HG03135 (cell line): ENCODE data around the gene KCNAB3.

Experiments used
- ATAC-seq: cut with Tn5 transposase; IDR thresholded peaks from one replicate; pipeline ENCODE4 v1.9.1; 2021; ENCODE audit warnings: mild to moderate bottlenecking, moderate library complexity; ENCODE audit not compliant: unreplicated experiment

The KCNAB3 gene

DNA sequence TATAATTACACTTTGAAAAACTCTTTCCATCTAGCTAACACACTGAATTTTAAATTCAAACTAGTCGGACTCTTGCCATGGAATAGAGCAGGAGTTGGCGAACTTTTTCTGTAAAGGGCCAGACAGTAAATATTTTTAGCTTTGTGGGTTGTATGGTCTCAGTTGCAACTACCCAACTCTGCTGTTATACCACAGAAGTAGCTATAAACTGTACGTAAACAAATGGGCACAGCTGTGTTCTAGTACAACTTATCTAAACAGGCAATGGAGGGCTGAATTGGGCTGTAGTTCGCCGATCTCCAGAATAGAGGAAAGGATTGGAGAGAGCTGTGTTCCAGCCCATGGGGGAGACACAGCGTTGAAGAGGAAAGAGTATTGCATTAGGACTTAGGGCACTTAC lies 11.1 kb upstream of the KCNAB3 start:
- no peak for ATAC-seq

DNA sequence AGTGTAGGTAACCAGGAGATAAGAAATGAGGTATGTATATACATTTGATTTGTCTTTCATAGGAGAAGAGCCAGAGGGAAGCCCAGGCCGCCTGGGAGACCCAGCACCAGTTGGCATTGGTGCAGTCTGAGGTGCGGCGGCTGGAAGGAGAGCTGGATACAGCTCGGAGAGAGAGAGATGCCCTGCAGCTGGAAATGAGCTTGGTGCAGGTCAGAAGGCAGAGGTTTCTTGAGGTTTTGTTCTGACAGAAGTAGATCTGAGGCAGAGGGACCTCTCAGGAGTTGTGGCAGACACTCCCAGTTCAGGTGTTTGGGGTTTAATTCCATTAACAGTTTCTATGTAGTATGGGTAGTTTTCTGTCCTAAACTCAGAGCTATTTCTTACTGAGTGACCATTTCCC lies 10.4 kb upstream of the KCNAB3 start:
- no peak for ATAC-seq

DNA sequence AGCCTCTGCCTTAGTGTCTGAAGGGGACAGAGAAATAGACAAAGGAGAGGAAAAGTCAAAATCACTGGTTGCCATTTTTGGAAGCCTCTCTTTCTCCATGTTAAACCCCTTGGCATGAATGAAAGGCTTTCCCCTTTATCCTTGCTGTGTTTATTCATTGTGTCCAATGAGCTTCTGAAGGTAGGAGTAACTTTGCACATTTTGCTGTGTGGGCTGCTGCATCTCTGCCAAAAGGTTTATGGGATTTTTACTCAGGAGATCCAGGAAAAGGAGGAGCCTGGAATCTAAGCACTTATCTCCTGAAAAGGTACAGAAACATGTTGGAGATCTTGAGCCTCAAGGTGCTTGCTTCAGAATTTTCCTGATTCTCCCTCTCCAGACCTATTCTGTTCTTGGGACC lies 6.2 kb upstream of the KCNAB3 start:
- no peak for ATAC-seq

DNA sequence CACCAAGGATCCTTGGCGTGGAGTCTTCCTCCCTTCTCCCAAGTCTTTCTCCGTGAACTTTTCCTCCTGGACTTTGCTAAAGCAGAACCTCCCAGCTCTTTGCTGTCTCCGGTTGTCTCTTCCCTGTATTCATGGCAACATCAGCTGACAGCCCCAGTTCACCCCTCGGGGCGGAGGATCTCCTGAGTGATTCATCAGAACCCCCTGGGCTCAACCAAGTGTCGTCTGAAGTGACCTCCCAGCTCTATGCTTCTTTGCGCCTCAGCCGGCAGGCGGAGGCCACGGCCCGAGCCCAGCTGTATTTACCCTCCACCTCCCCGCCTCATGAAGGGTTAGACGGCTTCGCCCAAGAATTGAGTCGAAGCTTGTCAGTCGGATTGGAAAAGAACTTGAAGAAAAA lies 3.3 kb upstream of the KCNAB3 start:
- ATAC-seq, result no peak

DNA sequence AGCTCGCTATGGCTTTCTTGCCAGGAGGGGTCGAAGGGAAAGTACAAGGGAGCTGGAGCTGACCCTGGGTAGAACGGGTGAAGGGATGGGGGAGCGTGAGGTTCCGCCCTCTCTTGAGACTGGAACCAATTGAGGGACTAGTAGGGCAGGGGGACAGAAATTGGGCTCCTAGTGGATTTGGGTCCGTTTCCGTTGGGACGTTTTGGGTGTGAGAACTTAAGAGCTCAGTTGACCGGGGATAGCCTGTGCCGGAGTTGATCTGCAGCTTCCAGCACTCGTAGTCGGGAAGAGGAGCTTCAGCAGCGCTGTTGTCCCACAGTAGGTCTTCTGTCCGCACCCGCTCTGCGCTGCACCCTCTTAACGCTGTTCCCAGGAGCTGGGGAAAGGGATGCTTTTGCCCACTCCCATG lies 2.8 kb upstream of the KCNAB3 start:
- no peak for ATAC-seq

DNA sequence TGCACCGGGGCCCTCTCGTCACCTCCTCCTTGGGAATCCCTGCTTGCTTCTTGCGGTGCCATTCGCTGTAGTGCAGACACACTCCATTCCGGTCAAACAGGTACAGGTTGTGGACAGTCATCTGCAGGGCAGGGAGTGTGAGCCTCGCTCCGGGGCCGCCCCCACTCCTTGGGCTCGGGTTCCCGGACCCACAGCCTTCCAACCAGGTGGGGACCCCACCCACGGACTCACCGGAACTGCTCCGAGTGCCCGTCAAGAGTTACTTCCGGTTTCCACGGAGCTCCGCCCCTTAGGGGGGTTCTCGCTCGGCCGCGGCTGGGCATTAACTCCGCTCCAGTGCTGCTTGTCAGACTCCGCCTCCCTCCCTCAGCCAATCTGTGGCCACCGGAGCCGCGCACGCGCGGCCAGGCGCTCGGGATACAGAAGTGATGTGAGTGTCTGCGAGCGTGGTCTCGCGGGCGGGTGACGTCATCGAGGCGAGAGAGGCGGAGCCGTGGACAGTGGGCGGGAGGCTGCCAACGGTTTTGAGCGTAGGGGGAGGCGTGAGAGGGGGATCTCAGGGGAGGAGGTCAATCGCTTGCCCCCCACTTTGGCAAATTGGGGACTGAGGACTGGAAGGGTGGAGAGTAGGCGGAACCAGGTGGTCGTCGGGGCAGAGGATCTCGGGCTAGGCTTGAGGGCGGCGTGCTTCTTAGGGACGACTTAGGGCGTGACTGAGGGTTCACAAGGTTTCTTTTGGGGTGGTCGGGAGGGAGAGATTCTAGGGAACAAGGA lies 2.2 kb upstream of the KCNAB3 start, which contains the start of the genes CNTROB and TRAPPC1:
TSS of gene CNTROB (plus strand) at position 498 of the 774 bp plus-strand sequence. CDS start 874 bp downstream, outside the sequence.
TSS of gene TRAPPC1 (minus strand) at position 238 of the 774 bp plus-strand sequence. CDS start at position 121, 117 bp downstream.
- ATAC-seq, result peak; percentile 94

DNA sequence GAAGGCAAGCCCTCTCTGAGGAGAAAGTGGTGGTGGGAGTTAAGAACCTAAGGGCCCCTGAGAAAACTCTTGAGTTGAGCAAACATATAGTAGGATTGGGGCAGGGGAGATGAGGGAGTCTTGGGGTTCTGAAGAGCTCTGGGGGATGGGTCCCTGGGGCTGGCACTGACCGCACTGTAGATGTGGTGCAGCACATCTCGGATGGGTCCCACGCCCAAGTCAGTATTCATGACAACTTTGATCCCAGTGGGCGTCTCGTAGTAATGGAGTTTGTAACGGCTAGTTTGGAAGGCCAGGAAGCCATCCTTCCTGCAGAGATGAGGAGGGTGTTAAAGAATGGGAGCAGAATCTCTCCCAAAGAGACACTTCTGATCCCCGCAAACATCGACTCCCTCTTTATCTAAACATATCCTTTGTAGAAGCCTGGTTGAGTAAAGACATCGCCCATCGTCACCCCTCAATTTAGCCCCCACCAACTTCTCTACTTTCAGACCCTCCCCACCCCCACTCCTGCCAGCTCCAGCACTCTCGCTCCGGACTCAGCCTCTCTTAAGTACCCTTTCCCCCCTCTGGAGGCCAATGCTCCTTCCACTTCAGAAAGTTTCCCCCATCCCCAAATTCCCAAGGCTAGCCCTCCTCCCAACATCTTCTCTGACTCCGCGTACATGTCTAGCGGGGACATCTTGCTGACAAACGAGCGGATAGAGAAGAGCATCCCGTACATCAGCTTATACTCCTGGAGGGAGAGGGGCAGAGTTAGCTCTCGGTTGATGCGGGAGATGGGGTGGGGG lies 1.4 kb upstream of the KCNAB3 start:
- ATAC-seq, result no peak

DNA sequence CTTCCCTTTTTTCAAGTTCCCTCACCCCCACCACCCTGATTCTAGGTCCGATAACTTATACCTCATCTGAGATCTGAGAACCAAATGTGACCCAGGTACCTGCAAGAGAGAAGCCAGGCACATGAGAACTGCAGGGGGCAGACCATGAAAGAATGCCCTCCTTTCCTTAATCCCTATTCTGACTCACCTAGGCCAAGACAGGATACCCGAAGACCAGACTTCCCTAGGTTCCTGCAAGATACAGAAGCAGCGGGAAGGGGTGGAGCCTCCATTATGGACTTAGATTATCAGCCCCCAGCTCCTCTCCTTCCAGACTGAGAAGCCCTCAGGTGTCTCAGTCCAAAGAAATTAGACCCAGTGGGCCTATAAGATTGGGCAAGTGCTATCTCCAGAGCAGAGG lies 2.1 kb downstream of the KCNAB3 start:
- ATAC-seq, result no peak

DNA sequence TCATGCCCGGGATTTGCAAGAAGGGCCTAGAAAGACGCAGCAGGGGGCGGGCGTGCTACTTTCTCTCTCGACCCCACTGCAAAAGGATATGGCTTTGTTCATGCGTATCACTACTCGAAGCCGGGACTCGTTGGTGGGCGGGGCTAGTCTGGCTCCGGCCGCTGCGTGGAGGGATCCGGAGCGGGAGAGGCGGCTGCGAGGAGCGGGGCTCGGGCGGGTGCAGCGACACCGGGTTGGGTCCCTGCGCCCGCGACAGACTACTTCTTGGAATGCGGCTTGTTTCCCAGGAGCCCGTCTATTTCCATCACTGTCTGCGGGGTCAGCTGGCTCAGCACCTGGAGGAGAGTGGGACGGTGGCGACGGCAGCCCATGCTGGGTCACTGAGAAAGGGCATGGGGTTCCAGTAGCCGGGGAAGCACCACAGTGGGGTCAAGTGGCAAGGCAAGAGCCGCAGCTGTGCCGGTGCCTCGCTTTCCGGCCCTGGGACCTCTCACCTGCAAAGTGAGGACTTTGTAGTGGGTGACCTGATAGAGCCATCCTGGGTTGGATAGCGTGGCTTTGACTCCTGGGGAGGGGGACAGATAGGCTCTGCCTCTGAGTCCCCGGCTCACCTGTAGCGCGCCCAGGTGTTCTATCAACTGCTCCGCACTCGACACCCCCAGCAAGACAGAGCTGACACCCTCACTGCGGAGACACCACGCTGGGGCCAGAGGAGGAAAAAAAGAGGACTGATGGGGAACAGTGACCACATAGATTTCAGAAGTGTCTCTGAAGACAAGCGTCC lies 6.6 kb downstream of the KCNAB3 start:
- no peak for ATAC-seq

DNA sequence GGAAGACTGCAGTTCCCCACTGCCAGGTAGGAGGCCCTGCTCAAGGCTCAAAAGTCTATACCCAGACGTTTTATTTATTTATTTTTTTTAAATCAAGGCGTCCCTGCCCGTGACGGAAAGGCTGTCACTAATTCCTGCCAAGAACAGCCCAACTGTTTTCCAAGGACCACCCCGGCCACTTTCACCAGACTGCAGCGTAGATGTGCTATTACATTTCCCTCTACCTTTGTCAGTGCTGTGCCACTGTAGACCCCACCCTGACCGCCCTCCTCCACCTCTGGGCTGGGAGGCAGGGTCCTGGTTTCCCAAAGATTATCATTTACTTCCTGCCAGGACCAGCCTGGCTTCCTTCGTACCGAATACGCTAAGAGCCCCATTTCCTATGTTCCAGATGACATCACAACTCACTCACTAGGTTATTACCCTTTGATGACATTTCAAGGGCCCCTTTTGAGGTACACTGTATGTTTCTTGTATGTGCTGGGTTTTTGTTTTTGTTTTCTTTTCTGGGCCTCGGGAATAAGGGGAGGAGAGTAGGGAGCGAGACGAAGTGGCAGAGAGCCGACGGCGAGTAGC lies 7.3 kb downstream of the KCNAB3 start:
- ATAC-seq, result no peak

DNA sequence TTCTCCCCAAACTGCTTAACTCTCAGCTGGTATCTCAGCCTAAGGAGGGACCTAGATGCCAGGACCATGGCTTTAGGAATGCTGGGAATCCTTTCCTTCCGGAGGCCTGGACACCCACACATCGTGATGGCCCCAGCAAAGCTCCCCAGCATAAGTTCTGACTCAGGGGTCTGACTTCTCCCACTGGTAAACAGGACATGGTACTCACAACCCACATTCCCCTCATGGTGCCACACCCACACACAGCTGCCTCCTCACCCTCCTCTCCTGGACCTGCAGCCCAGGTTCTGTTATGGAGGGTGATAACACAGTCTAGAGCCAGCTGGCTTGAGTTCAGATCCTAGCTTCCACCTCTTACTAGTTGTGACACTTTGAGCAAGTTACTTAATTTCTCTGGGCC lies 12.8 kb downstream of the KCNAB3 start:
- no peak for ATAC-seq

DNA sequence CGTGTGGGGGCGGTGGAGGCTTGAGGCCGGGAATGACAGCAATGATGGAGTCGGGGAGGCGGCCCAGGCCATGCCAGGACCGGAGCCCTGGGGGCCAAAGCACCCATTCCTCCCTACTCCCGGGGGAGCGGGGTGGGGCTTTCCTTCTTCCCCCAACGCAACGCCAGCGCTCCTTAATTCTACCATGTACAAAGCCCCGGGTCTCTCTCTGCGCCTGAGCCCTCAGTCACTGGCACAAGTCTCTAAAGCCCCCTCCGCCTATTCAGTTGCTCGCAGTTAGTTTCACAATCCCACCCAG lies 13.3 kb downstream of the KCNAB3 start:
- ATAC-seq, result no peak

DNA sequence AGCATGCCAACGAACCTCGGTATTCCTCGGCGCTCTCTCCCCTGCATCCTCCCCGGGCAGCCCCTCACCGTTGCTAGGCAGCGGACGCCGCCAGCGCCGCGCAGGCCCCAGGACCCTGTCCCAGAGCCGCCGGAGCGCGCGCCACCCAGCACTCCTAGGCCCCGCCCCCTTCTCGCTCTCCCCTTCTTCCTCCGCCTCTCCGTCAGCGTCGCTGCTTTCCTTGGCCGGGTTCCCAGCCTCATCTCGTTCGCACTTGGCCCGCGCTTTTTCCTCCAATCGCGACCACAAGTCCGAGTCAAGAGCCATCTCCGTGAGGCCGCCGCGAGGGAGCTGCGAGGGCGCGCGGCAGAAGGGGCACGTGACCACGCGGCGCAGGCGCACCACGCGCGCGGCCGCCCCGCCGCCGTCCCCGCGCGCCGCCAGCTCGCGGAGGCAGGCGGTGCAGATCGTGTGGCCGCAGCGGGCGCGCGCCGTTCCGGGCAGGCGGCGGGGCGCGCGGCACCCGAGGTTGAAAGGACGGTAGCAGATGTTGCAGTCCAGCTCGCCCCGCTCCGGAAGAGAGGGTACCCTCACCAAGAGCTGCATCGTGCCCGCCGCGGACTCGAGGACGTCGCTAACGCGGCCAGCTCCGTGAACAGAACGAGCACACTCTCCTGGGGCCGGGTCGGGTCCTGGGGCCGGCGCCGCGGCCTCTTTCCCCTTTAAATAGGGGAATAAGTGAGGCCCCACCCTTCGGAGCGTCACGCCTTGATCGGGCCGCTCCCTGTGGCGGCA lies 13.9 kb downstream of the KCNAB3 start, which contains the start of gene RNF227:
TSS of gene RNF227 (minus strand) at position 679 of the 774 bp plus-strand sequence. CDS start at position 585, 94 bp downstream.
- peak; percentile 64 for ATAC-seq

DNA sequence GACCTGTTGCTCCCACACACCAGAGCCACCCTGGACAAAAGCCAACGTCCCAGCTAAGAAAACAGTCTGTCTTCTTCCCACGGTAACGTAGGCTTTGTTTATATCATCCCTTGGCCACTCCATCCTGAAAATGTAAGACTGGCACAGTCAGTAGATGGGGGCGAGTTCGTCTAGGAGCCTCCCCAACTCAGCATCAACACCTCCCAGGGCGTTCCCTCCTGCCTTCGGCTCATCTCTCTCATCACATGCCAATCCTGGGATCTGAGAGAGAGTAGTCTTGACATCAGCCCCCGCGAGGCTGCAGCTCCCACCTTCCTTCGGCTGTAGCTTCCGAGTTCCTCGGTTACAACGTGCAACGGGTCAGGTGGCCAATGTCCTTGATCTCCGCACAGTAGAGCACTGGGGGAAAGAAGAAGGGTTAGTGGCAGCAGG lies 14.5 kb downstream of the KCNAB3 start:
- peak; percentile 29 for ATAC-seq

DNA sequence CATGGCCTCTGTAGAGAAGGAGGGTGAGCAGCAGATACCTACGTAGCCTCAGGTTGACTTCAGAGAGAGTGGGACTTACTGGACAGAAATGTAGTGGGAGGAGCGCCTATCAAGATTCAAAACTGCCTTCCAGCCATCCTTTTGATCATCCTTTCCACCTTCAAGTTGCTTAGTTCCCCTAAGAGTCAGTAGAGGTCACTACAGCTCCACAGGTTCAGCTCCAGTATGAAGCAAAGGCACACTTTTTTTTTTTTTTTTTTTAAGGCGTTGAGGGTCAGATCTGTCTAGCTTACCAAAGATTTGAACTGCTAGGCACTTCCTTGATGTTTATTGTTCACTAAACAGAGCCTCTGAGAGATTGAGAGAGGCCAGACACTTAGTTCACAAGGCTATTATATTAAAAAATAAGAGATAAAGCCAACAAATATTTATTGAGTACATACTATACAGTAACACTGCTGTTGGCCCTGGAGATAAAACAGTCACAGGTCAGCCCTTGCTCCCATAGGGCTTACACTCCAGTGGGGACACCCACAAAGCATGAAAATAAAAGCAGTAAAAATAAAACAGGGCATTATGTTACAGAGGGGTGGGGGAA lies 16.6 kb downstream of the KCNAB3 start:
- ATAC-seq, result no peak

DNA sequence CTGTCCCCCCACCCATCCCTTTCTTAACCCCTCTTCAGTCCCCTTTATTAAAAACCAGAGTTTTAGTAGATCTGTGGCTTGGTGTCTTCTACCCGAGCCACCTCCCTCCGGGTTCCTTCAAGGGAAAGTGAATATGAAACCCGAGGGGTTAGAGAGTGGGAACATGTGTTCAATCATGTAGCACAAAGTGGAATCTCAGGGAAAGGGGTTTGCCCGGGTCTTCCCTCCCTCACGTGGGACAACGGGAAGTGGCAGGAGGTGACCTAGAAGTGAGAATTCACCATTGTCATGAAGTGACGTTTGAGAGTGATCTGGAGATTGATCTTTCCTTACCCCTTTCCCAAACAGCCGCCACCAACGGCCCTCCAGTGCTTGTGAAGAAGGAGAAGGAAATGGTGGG lies 18.5 kb downstream of the KCNAB3 start:
- ATAC-seq, result no peak

DNA sequence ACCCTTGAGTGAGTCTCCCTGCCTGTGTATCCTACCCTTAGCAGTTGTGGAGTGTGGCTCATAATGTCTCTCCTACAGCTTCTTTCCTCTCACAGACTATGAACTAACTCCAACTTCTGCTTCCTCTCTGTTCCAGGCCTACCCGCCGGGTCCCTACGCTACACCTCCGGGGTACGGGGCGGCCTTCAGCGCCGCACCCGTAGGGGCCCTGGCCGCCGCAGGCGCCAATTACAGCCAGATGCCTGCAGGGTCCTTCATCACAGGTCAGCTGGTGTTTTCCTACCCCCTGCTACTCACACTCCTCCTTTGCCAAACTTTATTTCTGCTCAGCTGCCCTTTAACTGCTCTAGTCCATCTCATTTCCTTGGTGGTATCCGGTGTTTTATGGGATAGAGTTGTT lies 18.9 kb downstream of the KCNAB3 start:
- ATAC-seq, result no peak

DNA sequence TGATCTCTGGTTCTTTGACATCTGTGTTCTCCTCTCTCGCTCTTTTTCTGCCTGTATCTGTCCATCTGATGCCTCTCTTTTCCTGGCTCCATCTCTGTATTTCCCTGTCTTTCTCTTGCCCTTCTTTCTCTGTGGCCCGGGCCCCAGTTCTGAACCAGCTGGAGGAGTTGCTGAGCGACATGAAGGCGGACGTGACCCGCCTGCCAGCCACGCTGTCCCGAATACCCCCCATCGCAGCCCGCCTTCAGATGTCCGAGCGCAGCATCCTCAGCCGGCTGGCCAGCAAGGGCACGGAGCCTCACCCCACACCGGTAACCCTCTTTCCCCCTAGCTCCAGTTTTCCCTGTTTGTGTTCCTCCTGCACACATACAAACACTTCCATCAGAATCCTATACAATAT lies 19.4 kb downstream of the KCNAB3 start:
- no peak for ATAC-seq

DNA sequence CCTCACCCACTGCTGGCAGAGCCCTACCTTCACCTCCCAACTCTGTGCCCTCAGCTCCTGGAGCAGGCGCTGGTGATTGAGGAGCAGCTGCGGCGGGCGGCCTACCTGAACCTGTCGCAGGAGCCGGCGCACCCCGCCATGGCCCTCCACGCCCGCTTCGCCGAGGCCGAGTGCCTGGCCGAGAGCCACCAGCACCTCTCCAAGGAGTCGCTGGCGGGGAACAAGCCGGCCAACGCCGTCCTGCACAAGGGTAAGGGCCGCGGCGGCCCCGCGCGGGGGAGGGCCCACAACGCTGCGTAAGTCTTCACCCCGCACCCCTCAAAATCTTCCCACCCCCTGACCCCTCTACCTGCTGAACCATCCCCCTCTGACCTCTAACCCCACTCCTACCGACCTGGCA lies 20.6 kb downstream of the KCNAB3 start:
- ATAC-seq, result no peak
